Measurements from ENCODE around the gene EPHB3. TPM values are rescaled to one million over a fixed set of nuclear protein-coding genes. Genes with fewer than 3 reads are reported as not detected.

EPHB3 gene
- total RNA-seq, 1 donor from 2014 or later = 0.15 TPM

DNA sequence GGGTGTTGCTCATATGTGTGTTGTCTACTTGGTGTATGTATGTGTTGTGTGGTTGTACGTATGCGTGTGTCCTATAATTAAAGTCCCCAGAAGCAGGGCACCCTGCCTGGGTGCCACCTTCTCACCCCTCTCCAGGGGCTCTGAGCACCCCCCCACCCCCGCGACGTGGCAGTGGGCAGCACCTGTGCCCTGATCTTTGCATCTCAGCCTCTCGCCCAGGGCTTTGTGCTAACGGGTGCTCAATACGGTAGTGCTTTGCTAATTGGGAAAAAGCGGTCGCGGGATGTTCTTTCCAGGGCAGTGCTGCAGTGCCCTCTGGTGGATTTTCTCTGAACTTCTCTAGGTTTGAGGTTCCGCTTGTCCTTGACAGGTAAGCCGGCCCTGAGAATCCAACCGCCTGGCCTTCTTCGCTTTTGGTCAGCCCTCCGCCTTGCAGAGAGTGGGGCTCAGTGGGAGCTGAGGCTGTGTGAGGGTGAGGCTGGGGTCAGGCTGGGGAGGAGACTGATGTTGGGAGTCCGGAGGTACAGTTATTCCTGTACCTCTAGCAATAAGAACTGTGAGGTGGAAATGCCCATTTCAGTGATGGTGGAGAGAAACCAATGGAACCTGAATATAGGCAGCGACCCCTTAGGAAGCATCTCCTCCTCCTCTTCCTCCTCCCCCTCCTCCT lies 17.6 kb upstream of the EPHB3 start:
- peak; percentile 71 for DNase-seq (ENCODE audit: low read depth)

DNA sequence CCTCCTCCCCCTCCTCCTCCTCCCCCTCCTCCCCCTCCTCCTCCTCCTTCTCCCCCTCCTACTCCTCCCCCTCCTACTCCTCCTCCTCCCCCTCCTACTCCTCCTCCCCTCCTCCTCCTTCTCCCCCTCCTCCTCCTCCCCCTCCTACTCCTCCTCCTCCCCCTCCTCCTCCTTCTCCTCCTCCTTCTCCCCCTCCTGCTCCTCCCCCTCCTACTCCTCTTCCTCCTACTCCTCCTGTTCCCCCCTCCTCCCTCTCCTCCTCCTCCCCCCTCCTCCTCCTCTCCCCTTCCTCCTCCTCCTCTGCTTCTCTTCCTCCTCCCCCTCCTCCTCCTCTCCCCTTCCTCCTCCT lies 17.1 kb upstream of the EPHB3 start:
- no peak for DNase-seq (ENCODE audit: low read depth)

DNA sequence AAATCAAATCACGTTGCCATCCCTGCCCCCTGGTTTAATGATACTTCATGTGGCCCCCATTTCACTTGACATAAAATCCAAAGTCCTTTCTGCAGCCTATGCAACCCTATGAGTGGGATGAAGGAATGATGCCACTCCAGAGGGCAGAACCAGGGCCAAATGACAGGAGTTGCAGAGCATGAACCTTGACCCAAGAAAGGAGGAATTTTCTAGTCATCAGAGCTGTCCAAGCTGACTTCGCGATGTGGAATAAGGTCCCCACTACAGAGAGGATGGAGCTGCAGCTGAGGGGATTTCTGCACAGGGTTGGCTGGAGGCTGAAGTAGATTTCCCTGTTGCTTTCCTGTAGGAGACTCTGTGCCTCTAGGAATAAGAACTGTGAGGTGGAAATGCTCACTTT lies 15.8 kb upstream of the EPHB3 start:
- no peak for DNase-seq (ENCODE audit: low read depth)

DNA sequence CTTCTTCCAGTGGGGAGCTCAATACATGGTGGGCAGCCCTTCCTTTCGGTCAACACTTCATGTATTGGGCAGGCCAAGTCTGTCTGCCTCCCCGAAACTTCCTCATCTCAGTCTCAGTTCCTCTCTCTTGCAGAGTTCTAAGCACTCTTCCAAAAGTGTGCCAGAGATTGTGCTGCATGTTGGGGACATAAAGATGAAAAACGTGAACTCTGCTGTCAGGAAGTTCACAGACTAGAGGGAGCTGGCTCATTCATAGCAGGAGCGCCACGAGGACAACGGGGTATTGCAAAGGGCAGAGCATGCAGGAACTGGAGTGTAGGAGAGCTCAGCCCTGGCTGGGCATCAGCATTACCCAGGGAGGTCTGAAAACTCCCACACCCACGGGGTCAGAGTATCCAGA lies 15.3 kb upstream of the EPHB3 start:
- no peak for DNase-seq (ENCODE audit: low read depth)

DNA sequence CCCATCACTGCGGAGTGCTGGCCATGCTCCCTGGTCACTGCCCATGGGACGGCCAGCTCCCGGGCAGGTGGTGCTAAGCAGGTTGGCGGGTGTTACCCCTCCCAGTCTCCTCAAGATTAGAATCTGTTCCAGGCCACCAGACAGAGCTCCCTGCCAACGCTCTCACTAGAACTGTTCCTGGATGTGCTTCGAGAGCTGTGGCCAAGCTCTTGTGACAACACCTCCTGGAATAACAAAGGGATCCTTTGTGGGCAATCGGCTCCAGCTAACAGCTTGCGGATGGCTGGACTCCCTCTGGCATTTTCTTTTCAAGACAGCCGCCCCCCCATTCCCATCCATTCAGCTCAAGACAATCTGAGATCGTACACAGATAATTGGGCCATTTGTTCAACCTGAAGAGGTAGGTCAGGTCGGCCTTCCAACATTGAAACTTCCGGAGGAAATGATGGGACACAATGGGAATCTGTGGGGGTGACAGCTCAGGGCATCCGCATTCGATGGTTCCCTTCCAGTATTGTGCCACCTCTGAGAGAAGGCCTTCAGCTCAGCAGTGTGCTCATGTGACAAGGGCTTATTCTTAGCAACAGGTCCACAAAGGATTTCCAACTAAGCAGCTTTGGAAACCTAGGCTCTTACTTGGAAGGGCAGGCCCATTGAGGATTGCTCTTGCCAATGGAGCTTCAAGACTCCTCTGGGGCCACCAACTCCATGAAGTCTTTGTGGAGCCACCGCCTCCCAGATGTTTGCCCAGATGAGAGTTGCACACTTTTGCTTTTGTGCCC lies 11.6 kb upstream of the EPHB3 start:
- DNase-seq (ENCODE audit: low read depth) = no peak

DNA sequence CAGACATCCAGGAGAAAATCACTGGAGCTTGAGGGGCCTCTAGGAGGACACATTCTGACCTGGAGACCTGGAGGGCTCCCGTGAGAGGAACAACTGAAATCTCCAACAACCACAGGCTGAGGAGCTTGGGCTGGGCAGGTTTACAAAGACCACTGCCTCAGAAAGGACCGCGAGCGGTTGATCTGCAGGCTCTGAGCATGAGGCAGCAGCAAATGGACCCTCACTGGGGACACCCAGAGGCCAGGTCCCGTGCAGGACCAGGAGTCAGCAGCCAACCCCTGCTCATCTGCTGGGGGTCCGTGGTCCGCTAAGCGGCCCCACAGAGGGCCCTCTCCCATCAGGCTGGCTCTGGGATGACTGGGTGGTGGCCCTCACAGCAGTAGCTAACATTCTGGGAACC lies 10.5 kb upstream of the EPHB3 start:
- no peak for DNase-seq (ENCODE audit: low read depth)

DNA sequence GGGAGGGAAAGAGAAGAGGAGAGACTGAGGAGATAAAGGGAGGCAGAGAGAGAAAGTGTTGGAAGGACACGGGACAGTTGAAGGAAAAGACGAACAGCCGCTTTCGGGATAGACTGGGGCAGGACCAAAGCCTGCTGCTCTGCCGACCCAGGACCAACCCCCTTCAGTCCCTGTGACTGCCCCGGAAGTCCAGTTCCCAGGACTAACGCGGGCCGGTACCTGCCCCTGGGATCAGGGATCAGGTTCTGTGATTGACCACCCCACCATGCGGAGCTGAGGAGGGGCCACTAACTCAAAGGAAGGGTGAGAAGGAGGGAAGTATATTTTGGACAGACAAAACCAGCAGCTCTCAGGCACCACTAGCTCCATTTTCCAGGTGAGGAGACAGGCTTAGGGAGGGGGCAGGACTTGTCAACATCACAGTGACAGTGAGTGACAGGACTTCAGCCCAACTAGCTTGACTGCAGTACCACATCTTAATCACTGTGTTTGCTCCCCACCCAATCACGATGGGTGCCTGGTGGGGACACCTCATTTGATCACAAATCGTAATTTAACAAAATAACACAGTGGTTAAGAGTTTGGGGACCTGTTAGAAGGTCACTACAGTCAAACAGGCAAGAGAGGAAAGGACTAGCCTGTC lies 9.8 kb upstream of the EPHB3 start:
- DNase-seq (ENCODE audit: low read depth) = no peak

DNA sequence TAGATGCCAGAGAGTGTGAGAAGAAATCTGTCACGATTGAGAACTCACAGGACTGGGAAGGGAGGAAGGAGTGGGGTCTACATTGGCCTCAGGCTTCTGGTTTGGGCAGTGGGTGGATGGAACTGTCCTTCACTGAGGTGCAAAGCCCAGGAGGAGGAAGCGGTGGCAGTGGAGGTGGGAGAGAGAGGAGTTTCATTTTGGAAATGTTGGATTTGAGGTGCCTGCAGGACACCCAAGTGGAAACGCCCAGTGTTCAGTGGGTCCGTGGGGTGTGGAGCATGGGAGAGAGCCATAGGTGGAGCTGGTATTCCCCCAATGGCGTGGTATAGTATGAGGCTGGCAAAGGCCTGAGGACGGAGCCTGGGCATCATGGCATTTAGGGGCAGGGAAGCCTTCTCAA lies 9.3 kb upstream of the EPHB3 start:
- no peak for DNase-seq (ENCODE audit: low read depth)

DNA sequence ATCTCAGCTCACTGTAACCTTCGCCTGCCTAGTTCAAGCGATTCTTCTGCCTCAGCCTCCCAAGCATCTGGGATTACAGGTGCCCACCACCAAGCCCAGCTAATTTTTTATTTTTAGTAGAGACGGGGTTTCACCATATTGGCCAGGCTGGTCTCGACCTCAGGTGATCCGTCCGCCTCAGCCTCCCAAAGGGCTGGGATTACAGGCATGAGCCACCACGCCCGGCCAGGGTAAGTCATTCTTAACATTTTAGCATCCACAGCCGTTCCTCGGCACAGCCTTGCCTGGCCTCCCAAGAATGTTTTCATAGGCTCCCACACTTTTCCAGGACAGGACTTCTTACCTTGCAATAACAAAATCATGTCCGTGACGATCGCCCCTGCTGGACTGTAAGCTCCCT lies 8.7 kb upstream of the EPHB3 start:
- no peak for DNase-seq (ENCODE audit: low read depth)

DNA sequence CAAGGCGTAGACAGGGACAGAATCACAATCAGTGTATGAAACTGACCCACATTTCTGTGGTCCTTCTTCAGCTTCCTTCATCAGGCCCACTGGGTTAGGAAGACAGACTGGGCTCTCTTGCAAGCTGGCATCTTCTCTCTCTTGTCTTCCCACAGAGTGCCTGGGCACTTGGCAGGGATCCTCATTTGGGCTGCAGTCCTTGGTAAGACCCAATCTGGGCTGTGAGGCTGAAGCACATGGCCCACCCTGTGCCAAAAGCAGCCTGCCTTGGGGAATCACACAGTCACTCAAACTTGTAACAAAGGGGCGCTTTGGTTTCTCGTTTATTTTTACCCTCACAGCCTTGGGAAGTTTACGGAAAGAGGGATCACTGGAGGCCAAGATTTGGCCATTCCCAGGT lies 8.2 kb upstream of the EPHB3 start:
- DNase-seq (ENCODE audit: low read depth) = no peak

DNA sequence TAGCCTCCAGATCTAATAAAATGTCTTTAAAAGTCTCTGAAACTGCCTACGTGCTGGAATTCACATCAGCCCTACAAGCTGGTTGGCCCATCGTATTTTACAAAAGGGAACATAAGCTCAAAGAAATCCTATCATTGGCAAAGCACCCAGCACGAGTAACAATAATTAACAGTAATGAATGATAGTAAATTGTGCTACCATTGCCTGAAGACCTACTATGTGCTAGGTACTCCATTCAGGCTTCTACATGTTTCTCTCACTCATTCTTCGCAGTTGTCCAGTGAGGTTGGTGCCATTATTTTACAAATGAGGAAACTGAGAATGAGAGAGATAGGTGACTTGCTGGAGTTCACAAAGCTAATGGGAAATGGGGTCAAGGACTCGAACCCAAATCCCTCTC lies 7.1 kb upstream of the EPHB3 start:
- no peak for DNase-seq (ENCODE audit: low read depth)

DNA sequence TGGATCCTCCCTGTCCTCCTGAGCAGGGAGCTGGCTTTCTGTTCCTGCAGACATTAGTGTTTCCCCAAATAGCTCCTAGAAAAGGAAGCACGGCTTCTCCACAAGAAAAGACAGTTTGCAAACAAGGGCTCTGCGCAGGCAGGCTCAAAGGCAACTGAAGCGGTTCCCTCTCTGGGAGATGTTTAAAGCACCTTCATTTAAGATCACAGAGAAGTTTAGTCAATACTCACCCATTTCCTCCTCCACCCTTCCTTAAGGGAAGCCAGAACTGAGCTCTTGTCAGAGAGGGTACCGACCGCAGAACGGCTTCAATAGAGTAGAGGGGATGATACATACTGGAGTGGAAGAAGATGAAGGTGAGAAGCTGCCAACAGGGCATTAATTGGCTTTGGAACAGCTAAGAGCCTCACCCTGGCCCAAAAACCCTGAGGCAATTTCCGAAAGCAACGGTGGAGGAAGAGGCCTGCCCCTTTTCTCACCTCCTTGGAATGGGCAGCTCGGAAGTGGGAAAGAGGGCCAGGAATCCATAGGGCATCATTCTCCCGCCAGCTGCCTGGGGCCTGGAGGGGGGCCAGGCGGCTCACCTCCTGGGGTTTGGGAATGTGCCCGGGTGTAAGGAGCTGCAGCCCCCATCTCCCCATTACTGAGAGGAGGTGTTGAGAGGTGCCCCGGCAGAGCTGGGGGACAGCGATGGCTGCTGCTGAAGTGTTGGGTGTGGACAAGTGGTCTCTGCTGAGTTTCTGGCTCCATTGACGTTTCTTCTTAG lies 4.8 kb upstream of the EPHB3 start:
- no peak for DNase-seq (ENCODE audit: low read depth)

DNA sequence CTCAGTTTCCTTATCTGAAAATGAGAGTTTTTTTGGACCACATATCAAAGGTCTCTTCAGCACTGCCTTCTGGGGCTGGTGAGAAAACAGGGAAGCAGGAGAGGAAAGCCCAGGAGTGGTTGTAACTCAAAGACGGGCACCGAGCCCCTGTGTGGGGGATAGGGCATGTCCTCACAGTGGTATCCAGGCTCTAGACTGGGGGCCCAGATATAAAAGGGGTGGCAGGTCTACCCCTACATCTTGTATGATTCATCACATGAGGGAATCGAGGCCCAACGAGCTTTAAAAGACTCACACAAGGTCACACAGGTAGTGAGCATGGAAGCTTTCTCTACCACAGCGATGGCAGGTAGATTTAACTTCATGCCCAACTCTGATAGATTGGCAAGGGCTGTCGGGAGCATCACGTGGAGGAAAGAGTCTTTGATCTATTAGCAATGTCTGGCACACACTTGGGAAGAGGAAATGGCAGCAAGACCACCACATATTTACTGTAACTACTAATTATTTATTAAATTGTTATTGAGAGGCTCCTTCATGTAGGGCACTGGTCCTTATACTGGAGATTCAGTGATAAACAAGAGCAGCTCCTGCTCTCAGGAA lies 4.1 kb upstream of the EPHB3 start:
- no peak for DNase-seq (ENCODE audit: low read depth)

DNA sequence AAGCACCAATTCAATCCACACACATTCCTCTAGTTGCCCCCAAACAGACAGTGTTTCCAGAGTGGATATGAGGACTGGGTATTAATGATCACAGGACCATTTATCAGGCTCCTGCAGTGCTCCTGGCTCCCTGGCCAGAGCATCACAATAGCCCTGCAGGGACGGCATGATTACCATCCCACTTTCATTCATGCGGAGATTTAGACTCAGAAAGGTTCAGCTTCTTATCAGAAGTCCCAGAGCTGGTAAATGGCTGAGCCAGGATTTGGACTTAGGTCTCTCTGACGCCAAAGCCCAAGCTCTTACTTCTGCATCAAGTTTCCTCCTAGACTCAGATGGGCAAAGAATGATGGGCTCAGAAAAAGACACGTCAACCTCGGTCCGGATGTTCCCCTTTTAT lies 2.9 kb upstream of the EPHB3 start:
- no peak for DNase-seq (ENCODE audit: low read depth)

DNA sequence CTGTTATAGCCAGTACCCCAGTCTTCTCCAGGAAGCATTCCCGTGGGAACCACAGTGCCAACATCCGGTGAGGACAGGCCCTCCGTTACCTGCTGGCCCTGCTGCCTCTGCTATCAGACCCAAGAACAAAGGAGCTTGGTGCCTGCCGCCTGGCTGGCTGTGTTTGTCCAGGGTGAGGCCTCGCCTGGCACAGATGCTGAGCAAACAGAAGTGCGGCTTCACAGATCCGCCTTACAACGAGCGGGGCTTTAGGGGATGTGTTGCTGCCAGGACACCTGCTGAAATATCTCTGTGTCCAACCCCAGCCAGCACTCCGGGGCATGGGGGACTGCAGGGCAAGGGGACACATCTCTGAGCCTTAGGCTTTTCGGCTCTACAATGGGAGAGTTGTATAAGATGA lies 2.2 kb upstream of the EPHB3 start:
- no peak for DNase-seq (ENCODE audit: low read depth)

DNA sequence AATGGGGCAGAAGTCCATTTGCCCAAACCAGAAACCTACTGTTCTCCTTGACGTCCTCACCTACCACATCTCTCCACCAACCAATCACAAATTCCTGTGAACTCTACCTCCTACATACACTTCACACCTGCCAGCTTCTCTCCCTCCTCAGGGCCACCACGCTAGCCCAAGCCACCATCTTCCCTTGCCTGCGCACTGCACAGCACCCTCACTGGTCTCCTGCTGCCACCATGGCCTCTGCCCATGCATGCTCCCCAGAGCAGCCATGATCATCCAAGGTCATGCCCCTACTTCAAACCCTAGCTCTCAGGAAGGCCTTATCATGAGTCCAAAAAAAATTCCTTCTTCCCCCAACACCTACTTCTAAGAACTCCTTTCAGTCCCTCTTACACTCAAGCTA lies 1.1 kb upstream of the EPHB3 start:
- DNase-seq (ENCODE audit: low read depth) = no peak

DNA sequence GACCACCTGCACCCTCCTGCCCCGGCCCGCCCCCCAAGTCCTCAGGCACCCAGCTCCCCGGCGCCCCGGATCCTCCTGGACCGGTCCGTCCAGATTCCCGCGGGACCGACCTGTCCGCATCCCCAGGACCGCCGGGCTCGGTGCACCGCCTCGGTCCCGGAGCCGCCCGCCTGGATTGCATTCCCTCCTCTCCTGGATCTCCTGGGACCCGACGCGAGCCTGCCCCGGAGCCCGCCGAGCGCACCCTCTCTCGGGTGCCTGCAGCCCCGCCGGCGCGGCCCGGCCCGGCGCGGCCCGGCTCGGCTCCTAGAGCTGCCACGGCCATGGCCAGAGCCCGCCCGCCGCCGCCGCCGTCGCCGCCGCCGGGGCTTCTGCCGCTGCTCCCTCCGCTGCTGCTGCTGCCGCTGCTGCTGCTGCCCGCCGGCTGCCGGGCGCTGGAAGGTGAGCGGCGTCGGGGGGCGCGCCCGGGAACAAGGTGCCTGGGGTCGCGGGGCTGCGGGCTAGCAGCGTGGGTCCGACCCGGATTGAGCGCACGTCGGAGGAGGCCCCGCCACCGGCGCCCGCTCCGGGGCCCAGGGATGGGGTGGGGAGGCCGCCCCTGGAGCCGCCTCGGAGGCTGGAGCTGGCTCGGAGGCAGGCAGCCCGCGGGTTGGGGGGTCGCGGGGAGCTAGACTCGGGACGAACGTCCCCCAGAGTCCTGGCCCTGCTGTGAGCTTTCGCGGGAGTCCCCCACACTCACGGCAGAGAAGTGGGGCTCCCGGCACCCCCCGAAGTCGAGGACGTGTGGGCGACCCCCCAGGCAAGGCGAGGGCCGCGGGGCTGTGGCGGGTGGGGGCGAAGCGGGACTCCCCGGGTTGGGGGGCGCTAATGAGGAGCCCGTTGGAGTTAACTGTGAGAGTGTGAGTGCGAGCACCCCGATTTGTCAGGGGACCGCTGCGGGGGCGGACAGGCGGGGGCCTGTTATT lies 610 bp downstream of the EPHB3 start:
- no peak for DNase-seq (ENCODE audit: low read depth)

DNA sequence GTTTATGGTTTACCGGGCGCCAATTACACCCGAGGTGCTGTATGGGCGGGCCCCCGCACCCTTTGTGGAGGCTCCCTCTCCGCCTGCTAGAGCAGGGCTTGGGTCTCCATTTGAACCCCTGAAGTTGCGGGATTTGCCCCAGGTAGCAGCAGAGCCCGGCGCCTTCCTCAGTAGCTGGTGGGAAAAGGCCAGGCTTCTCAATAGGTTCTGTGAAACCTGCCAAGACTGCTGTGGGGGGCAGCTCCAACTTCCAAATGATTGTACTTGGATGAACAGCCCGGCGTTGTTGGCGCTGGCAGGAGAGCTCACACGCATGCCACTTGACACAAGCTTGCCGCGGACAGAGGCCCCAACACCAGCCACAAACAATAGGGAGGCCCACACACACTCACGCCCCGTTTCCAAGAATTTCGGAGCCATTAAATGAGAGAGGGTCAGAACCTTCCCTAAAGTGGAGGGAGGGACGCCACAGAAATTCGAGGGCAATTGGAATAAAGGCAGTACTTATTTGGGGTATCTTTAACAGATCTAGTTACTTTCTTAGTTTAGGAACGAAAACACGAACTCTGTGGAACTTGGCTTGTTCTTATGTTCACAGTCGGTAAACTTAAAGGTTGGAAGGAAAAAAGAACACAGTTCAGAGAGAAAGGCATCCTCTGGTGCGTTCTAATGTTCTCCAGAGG lies 1.4 kb downstream of the EPHB3 start:
- DNase-seq (ENCODE audit: low read depth) = no peak

DNA sequence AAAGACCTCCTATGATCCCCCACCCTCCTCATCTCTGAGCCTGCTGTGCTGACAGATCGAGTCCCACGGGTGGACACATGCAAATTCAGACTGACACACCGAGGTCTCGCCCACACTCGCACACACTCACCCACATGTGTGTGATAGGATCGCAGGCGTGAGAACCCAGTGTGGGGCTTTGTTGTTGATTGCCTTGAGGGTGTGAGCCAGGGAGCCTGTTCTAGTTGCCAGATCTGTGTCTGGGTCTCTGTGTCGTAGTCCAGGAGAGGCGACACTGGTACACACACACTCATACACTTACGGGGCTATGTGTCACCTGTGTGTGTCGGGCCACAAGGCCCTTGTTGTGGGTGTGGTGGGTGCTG lies 2.0 kb downstream of the EPHB3 start:
- no peak for DNase-seq (ENCODE audit: low read depth)

DNA sequence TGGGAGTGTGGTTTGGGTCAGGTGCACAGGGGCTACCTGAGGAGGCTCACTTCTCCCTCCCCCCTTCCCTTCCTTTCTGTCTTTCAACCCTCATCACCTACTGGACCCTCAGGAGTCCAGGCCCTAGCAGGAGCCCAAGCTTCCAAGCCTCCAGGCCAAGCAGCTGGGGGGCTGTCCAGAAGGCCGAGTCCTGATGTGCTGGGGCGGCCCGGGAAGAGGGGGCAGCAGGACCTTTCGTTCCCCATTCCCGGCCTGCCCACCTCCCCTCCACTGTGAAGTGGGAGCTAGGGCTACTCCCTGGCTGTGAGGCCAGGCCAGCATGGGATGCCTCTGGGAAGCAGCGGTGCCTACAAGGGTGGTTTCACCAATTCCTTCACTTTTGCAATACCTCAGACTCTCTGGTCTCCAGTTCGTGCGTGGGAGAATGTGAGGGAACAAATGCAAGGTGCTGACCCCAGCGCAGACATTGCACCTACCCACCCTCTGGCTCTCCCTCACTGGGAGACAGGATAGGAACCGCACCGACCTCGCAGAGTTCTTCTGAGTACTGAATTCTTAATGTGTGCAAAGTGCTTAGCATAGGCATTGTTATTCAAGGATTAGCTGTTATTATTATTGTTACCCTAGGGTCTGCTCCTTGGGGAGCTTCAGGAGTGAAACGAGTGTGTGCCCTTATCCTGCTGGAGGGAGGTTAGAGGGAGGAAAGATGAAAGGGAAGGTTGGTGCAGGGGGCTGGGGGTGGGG lies 2.5 kb downstream of the EPHB3 start:
- no peak for DNase-seq (ENCODE audit: low read depth)
